ENCODE results near the gene AK5. TPM values are rescaled to one million over a fixed set of nuclear protein-coding genes. Genes with fewer than 3 reads are reported as not detected.

AK5 gene
- total and polyA plus RNA-seq, 8 donors, result 0.11 to 0.87 (median 0.28) TPM; not detected in 1

GRCh38 chr1:77282866-77283539 is 1.2 kb downstream of the AK5 start:
- DNase-seq (peak in 2 of 6 donors; percentile 54 to 55), FAIRE-seq (no peak), ATAC-seq (peak in 2 of 4 donors; percentile 39 to 46)
- WGBS, 2 donors, result 7 to 9% methylated on average over 22 of the region's 22 CpGs
- H3K4me3 ChIP-seq, result peak overlapping the region in 2 of 4 donors; percentile 43 to 60
- peaks cover 0 to 33% (median 12%) of the 10 kb centered on the region in 4 donors for H3K27me3 ChIP-seq
- H3K27ac ChIP-seq, result no peak overlapping the region
- no peaks in the 10 kb centered on the region for H3K9me3 ChIP-seq
- H3K4me1 ChIP-seq, result peaks cover 0 to 7% (median 6%) of the 10 kb centered on the region in 3 donors
- TF ChIP-seq CTCF (IDR thresholded peaks at IDR 0.05), result no peak
- intact Hi-C loops (cut with DNase I), result no loop called here
- H3K36me3 ChIP-seq, result no peaks in the 10 kb centered on the region

GRCh38 chr1:77283701-77284425 is 2.0 kb downstream of the AK5 start:
- ATAC-seq (no peak), FAIRE-seq (no peak), DNase-seq (no peak)
- Histone ChIP-seq H3K27me3 (peaks cover 0 to 33% (median 12%) of the 10 kb centered on the region in 4 donors), H3K9me3 (no peaks in the 10 kb centered on the region), H3K4me1 (peaks cover 0 to 7% (median 6%) of the 10 kb centered on the region in 3 donors), H3K36me3 (no peaks in the 10 kb centered on the region), H3K27ac (no peak overlapping the region), H3K4me3 (no peak overlapping the region)
- 57 to 61% methylated on average over 6 of the region's 6 CpGs for WGBS, 2 donors
- intact Hi-C loops (cut with DNase I), result no loop called here
- no peak for TF ChIP-seq CTCF (IDR thresholded peaks at IDR 0.05)

GRCh38 chr1:77287535-77287934 is 5.7 kb downstream of the AK5 start:
- no peak for ATAC-seq
- Histone ChIP-seq H3K36me3 (no peaks in the 10 kb centered on the region), H3K27me3 (peaks cover 0 to 25% (median 12%) of the 10 kb centered on the region in 4 donors), H3K27ac (no peak overlapping the region), H3K4me1 (peaks cover 0 to 5% (median 3%) of the 10 kb centered on the region in 3 donors), H3K4me3 (no peak overlapping the region), H3K9me3 (no peaks in the 10 kb centered on the region)
- no peak for DNase-seq
- WGBS, 2 donors, result 82 to 88% methylated on average over 5 of the region's 5 CpGs
- no peak for TF ChIP-seq CTCF (IDR thresholded peaks at IDR 0.05)
- no peak for FAIRE-seq
- intact Hi-C loops (cut with DNase I), result no loop called here

- Histone ChIP-seq H3K36me3 (no peaks in the 10 kb centered on the region), H3K9me3 (no peaks in the 10 kb centered on the region), H3K27me3 (peaks cover 0 to 23% (median 12%) of the 10 kb centered on the region in 4 donors), H3K27ac (no peak overlapping the region), H3K4me3 (no peak overlapping the region), H3K4me1 (no peaks in the 10 kb centered on the region)
- TF ChIP-seq CTCF (IDR thresholded peaks at IDR 0.05), result no peak
- FAIRE-seq (no peak), ATAC-seq (no peak), DNase-seq (no peak)
- WGBS, 2 donors, result 80 to 83% methylated on average over 1 of the region's 1 CpG
- intact Hi-C loops (cut with DNase I), result no loop called here
Observed at GRCh38 chr1:77288275-77288674, 6.5 kb downstream of the AK5 start.

- no peak overlapping the region for H3K4me3 ChIP-seq
- no peak overlapping the region for H3K27ac ChIP-seq
- DNase-seq (no peak), ATAC-seq (no peak), FAIRE-seq (no peak)
- H3K36me3 ChIP-seq, result no peaks in the 10 kb centered on the region
- intact Hi-C loops (cut with DNase I), result no loop called here
- no peak for TF ChIP-seq CTCF (IDR thresholded peaks at IDR 0.05)
- peaks cover 0 to 10% (median 1%) of the 10 kb centered on the region in 4 donors for H3K27me3 ChIP-seq
- no peaks in the 10 kb centered on the region for H3K4me1 ChIP-seq
- H3K9me3 ChIP-seq, result no peaks in the 10 kb centered on the region
Observed at GRCh38 chr1:77290576-77290975, 8.8 kb downstream of the AK5 start.

Data from pancreas (tissue), 10 donors.